Heart left ventricle (tissue), 13 donors: ENCODE results near the gene ZNF620.

Experiments used
- POLR2A ChIP-seq, 2 donors: fragments of 450-650 bp; IDR thresholded peaks; one replicate each; pipeline ENCODE4 v1.6.1; 2017; ENCODE audit warnings: antibody characterized with exemption in 2 of 2, mild to moderate bottlenecking in 2 of 2, moderate library complexity in 2 of 2
- TF ChIP-seq, protein P1 (sequence below), 12 donors: fragments of 200-600 bp; sonication (generic) in 4 of 12; IDR thresholded peaks; one replicate each; pipeline versions ENCODE4 v1.5.0 to v1.8.0; 2018 to 2022; ENCODE audit warnings: antibody characterized with exemption in 12 of 12, mild to moderate bottlenecking in 5 of 12
- donor health status: ischemic (EF 13 %, LVEDD 7.1; RV severe dilation, severe dysfunction).
- donor health status: DM: no; HTN: yes; CAD: no.
- donor health status: DM: no; HTN: no; CAD: no.
- donor health status: ischemic (EF 25% LVEDD 6.9; RV normal size, moderate dysfunction).
- donor health status: ischemic (EF 25% LVEDD 5.7; RV mildly dilated, moderate dysfunction).
- donor health status: ischemic (EF 35%, LVEDD 5.7; RV mildly dilated, moderate dysfunction).
- donor health status: nonischemic (EF 11% LVEDD 7.7; RV severe dilation, severe dysfunction).
- donor health status: DM: yes; HTN: yes; CAD: no.
- donor health status: PGD.
- donor health status: ischemic (EF 29% LVEDD 5.4; RV normal size, mild dysfunction).
- donor health status: nonischemic (EF 23%, LVEDD 6.1; RV moderate dilation, normal function).

DNA sequence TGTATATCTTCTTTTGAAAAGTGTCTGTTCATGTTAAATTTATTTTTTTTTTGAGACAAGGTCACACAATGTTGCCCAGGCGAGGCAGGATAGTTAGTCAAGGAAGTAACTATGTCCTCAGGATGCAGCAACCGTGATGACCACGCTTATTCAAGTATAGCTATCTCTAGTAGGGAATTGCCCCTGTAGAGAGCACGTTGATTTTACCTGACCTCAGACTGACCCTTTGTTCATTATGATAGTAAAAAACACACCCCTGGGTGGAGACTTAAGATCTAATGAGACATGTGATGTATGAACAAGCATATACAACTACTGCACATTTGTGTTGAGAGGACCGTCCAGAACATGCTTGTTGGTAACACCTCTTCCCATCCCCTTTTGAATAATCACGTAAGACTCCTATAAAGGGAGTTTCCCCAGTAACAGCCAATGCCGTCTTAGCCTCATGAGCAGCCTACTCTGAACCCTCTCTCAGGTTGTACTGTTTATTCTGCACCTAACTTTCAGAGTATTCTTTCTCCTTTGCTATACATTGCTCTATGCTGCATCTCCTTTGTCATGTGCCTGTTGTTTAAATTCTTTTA lies 51.8 kb downstream of the ZNF620 start:
- TF ChIP-seq, protein P1, sequence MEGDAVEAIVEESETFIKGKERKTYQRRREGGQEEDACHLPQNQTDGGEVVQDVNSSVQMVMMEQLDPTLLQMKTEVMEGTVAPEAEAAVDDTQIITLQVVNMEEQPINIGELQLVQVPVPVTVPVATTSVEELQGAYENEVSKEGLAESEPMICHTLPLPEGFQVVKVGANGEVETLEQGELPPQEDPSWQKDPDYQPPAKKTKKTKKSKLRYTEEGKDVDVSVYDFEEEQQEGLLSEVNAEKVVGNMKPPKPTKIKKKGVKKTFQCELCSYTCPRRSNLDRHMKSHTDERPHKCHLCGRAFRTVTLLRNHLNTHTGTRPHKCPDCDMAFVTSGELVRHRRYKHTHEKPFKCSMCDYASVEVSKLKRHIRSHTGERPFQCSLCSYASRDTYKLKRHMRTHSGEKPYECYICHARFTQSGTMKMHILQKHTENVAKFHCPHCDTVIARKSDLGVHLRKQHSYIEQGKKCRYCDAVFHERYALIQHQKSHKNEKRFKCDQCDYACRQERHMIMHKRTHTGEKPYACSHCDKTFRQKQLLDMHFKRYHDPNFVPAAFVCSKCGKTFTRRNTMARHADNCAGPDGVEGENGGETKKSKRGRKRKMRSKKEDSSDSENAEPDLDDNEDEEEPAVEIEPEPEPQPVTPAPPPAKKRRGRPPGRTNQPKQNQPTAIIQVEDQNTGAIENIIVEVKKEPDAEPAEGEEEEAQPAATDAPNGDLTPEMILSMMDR (IDR thresholded peaks at IDR 0.05), result no peak
- TF ChIP-seq POLR2A (IDR thresholded peaks at IDR 0.05), result no peak
